Bladder microvascular endothelial cell (primary cell): Measurements from ENCODE around the gene FAAH. TPM values are rescaled to one million over a fixed set of nuclear protein-coding genes. Genes with fewer than 3 reads are reported as not detected.

Experiments used
- total RNA-seq: library from RNA; depleted of rRNA; stranded (reverse); fragments of >200 nt; gene quantifications from 2 replicates; pipeline ENCODE4 v1.2.3, GENCODE V29; 2014

The FAAH gene
- 0.32 and 1.2 TPM in 2 replicates for total RNA-seq

DNA sequence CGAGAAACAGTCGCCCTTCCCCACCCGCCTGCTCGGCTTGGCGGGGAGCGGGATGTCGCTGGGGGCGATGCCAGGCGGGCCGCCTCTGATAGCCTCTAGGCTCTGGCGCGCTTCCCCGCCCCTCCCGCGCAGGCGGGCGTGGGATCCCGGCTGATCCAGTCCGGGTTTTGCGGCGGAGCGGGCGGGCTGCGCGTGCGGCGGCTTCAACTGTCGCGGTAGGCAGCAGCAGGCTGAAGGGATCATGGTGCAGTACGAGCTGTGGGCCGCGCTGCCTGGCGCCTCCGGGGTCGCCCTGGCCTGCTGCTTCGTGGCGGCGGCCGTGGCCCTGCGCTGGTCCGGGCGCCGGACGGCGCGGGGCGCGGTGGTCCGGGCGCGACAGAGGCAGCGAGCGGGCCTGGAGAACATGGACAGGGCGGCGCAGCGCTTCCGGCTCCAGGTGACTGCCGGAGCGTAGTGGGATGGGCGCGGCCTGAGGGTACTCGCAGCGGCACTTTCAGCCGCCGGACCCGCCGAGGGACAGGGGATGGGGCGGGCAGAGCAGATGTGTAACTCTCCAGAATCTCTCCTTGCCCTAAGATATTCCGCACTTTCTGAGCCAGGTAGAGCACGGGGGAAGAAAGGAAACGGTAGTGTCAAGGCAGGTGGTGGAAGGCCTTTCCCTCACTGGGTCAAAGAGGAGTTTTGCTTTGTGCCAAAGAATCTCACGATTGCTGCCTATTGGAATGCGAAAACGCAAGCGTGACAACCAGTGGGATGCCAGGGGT lies at the start of gene FAAH:
TSS of gene FAAH (plus strand) at position 210 of the 764 bp plus-strand sequence. CDS start at position 242, 32 bp downstream.

Other genes with a start within 250 kb of the FAAH start
- gene TSPAN1, start 219.2 kb upstream of the FAAH start, total RNA-seq = 0.49 TPM in 1 of 2 replicates, not detected in the other
- not detected in 2 replicates for gene P3R3URF, start 217.8 kb upstream of the FAAH start, total RNA-seq
- gene POMGNT1, start 195.9 kb upstream of the FAAH start, total RNA-seq = 22.0 and 55.3 TPM in 2 replicates
- gene LURAP1, start 191.0 kb upstream of the FAAH start, total RNA-seq = 0.31 and 0.32 TPM in 2 replicates
- gene RAD54L, start 146.6 kb upstream of the FAAH start, total RNA-seq = 5.8 TPM in 2 replicates
- 37.1 and 62.9 TPM in 2 replicates for gene LRRC41, start 90.7 kb upstream of the FAAH start, total RNA-seq
- gene UQCRH, start 90.6 kb upstream of the FAAH start, total RNA-seq = 395 and 489 TPM in 2 replicates
- 8.9 and 23.1 TPM in 2 replicates for gene NSUN4, start 53.5 kb upstream of the FAAH start, total RNA-seq
- not detected in 2 replicates for gene DMBX1, start 95.5 kb downstream of the FAAH start, total RNA-seq
- gene KNCN, start 157.3 kb downstream of the FAAH start, total RNA-seq = not detected in 2 replicates
- gene MKNK1, start 210.0 kb downstream of the FAAH start, total RNA-seq = 18.0 and 24.3 TPM in 2 replicates
- gene MOB3C, start 222.5 kb downstream of the FAAH start, total RNA-seq = 8.9 and 15.2 TPM in 2 replicates